T-cell (primary cell): ENCODE data around the gene NUB1. TPM values are rescaled to one million over a fixed set of nuclear protein-coding genes. Genes with fewer than 3 reads are reported as not detected.

ENCODE experiments used
- ATAC-seq, 4 experiments: fragments of 200-7000 bp in 3 of 4; fragments of 150-1000 bp in 1 of 4; cut with Tn5 transposase; replicated peaks in 1 of 4; 1 replicate in 3 of 4; 2 replicates in 1 of 4; pipeline ENCODE4 v1.10.0; 2021; ENCODE audit warnings: moderate library complexity in 3 of 4, mild to moderate bottlenecking in 2 of 4, moderate number of reproducible peaks in 1 of 4
- CTCF ChIA-PET, 2 donors: fragments of 300-600 bp; sonication (Branson Sonifier 250); formaldehyde crosslinking; loops; one replicate each; lab custom pipeline; 2022; ENCODE audit warnings: antibody characterized with exemption in 2 of 2; lab: Charles Lee
- POLR2A ChIA-PET, 2 donors: fragments of 300-600 bp; sonication (Branson Sonifier 250); formaldehyde crosslinking; loops; one replicate each; lab custom pipeline; 2022; ENCODE audit warnings: antibody characterized with exemption in 2 of 2; lab: Charles Lee
- DNase-seq, 35 experiments: peaks; one replicate each; pipeline versions ENCODE4 v3.0.0 to v3.0.0-alpha.2; 2013 to 2023
- H3K27ac ChIP-seq: one replicate; pipeline ENCODE4 v1.5.1; 2013; ENCODE audit warnings: low read length
- H3K27me3 ChIP-seq, 2 experiments: replicated peaks in 1 of 2; 1 replicate in 1 of 2; 2 replicates in 1 of 2; pipeline versions ENCODE4 v1.6.1 to v1.7.0; 2013; ENCODE audit warnings: low read length in 1 of 2, mixed read lengths in 1 of 2; ENCODE audit not compliant: control insufficient read depth in 2 of 2, insufficient read depth in 2 of 2; ENCODE audit errors: extremely low read depth in 1 of 2
- H3K36me3 ChIP-seq, 2 donors: 1 replicate in 1 of 2; 2 replicates in 1 of 2; pipeline versions ENCODE4 v1.6.1 to v1.7.0; 2013; ENCODE audit warnings: low read length in 1 of 2; ENCODE audit not compliant: control insufficient read depth in 2 of 2, insufficient read depth in 1 of 2; ENCODE audit errors: extremely low read depth in 1 of 2
- H3K4me1 ChIP-seq, 2 experiments: 1 replicate in 1 of 2; 2 replicates in 1 of 2; pipeline versions ENCODE4 v1.6.1 to v1.7.0; 2013; ENCODE audit warnings: low read length in 2 of 2, mixed read lengths in 1 of 2; ENCODE audit not compliant: insufficient read depth in 2 of 2, control insufficient read depth in 1 of 2; ENCODE audit errors: extremely low read depth in 1 of 2
- H3K4me3 ChIP-seq, 2 donors: 1 replicate in 1 of 2; 2 replicates in 1 of 2; pipeline versions ENCODE4 v1.5.1 to v1.7.0; 2013; ENCODE audit warnings: mild to moderate bottlenecking in 2 of 2, low read length in 1 of 2, moderate library complexity in 1 of 2; ENCODE audit not compliant: control insufficient read depth in 1 of 2; ENCODE audit errors: extremely low read depth in 1 of 2
- H3K9me3 ChIP-seq: 2 replicates; pipeline ENCODE4 v1.7.0; 2013
- H3K27ac Mint-ChIP-seq, 2 donors: one replicate each; pipeline ENCODE4 v1.8.0; 2020 to 2021; ENCODE audit warnings: mild to moderate bottlenecking in 2 of 2, mixed read lengths in 2 of 2
- H3K27me3 Mint-ChIP-seq, 2 donors: one replicate each; pipeline ENCODE4 v1.8.0; 2021 to 2022; ENCODE audit warnings: mixed read lengths in 2 of 2
- H3K36me3 Mint-ChIP-seq: one replicate; pipeline ENCODE4 v1.8.0; 2021; ENCODE audit warnings: mixed read lengths
- H3K4me1 Mint-ChIP-seq, 3 donors: one replicate each; pipeline ENCODE4 v1.8.0; 2020 to 2022; ENCODE audit warnings: mixed read lengths in 3 of 3, mild to moderate bottlenecking in 1 of 3
- H3K4me3 Mint-ChIP-seq, 3 donors: one replicate each; pipeline ENCODE4 v1.8.0; 2020 to 2022; ENCODE audit warnings: mild to moderate bottlenecking in 3 of 3, mixed read lengths in 3 of 3, moderate library complexity in 3 of 3
- H3K9me3 Mint-ChIP-seq, 3 donors: one replicate each; pipeline ENCODE4 v1.8.0; 2020 to 2022; ENCODE audit warnings: mixed read lengths in 3 of 3
- WGBS: methylation state at CpG from one replicate; pipeline ENCODE4 v1.1.5; 2013; ENCODE audit warnings: missing lambda C conversion rate; ENCODE audit not compliant: insufficient coverage; 5-methylcytosine and 5-hydroxymethylcytosine counted together
- total RNA-seq, 35 experiments: library from RNA in 6 of 35; stranded (reverse) in 6 of 35; fragments of 120-200 nt in 1 of 35; gene quantifications; one replicate each; pipeline versions ENCODE4 v1.2.1 to v1.2.4 and lab custom pipeline; 2013 to 2026

NUB1 gene
- total RNA-seq, 5 donors from 2014 or later (not counting 1 experiment from before 2014, with no cell fraction given), result 77.4 to 98.9 (median 87.7) TPM

- ATAC-seq, result peak in 1 of 4 experiments; percentile 42
- CTCF ChIA-PET, result interaction anchor here in 1 of 2 donors (0.7 kb wide), 1 partner anchor 197 kb away, joined by 3 read pairs; no protein-coding TSS in a partner anchor
- H3K4me3 ChIP-seq, result no peak overlapping the region
- DNase-seq, result peak in 3 of 35 experiments; percentile 5 to 30 (median 23)
- no peaks in the 10 kb centered on the region for H3K27me3 Mint-ChIP-seq
- POLR2A ChIA-PET, result interaction anchor here in 1 of 2 donors (0.7 kb wide), 1 partner anchor 29 kb away, joined by 3 read pairs; no protein-coding TSS in a partner anchor
- no peaks in the 10 kb centered on the region for H3K9me3 Mint-ChIP-seq
- no peak overlapping the region for H3K27ac ChIP-seq
- WGBS, result 78% methylated on average over 13 of the region's 14 CpGs
- peaks cover 0 to 2% of the 10 kb centered on the region in 2 donors for H3K36me3 ChIP-seq
- H3K36me3 Mint-ChIP-seq, result no peaks in the 10 kb centered on the region
- no peak overlapping the region for H3K4me3 Mint-ChIP-seq
- peak overlapping the region; percentile 16 to 45 for H3K27ac Mint-ChIP-seq
- H3K4me1 Mint-ChIP-seq, result peaks cover 10 to 61% (median 14%) of the 10 kb centered on the region in 3 donors
- no peaks in the 10 kb centered on the region for H3K9me3 ChIP-seq
- H3K4me1 ChIP-seq, result peaks cover 0 to 46% of the 10 kb centered on the region in 2 experiments
- peaks cover 0 to 6% of the 10 kb centered on the region in 2 experiments for H3K27me3 ChIP-seq
These were observed 59.2 kb downstream of the NUB1 start for GRCh38 chr7:151400626-151401315.

GRCh38 chr7:151402029-151402835 lies 60.6 kb downstream of the NUB1 start:
- no peaks in the 10 kb centered on the region for H3K36me3 Mint-ChIP-seq
- no peak for ATAC-seq
- H3K4me1 Mint-ChIP-seq, result peaks cover 9 to 59% (median 14%) of the 10 kb centered on the region in 3 donors
- no peak overlapping the region for H3K4me3 Mint-ChIP-seq
- H3K27ac Mint-ChIP-seq, result no peak overlapping the region
- no peak overlapping the region for H3K4me3 ChIP-seq
- CTCF ChIA-PET, result interaction anchor here in 1 of 2 donors (0.6 kb wide), 1 partner anchor 43 kb away, joined by 3 read pairs; no protein-coding TSS in a partner anchor
- no peak for DNase-seq
- H3K27ac ChIP-seq, result no peak overlapping the region
- POLR2A ChIA-PET, result interaction anchor here in 1 of 2 donors (0.5 kb wide), 1 partner anchor 25 kb away, joined by 7 read pairs; no protein-coding TSS in a partner anchor
- no peaks in the 10 kb centered on the region for H3K9me3 ChIP-seq
- no peaks in the 10 kb centered on the region for H3K9me3 Mint-ChIP-seq
- H3K4me1 ChIP-seq, result peaks cover 0 to 36% of the 10 kb centered on the region in 2 experiments
- H3K27me3 Mint-ChIP-seq, result no peaks in the 10 kb centered on the region
- WGBS, result 86% methylated on average over 10 of the region's 16 CpGs
- H3K36me3 ChIP-seq, result peaks cover 0 to 2% of the 10 kb centered on the region in 2 donors
- H3K27me3 ChIP-seq, result peaks cover 0 to 7% of the 10 kb centered on the region in 2 experiments

GRCh38 chr7:151403764-151404163 lies 62.2 kb downstream of the NUB1 start:
- peak overlapping the region; percentile 34 for H3K27ac ChIP-seq

GRCh38 chr7:151404216-151405011 lies 62.8 kb downstream of the NUB1 start:
- WGBS, result 91% methylated on average over 8 of the region's 18 CpGs
- no peaks in the 10 kb centered on the region for H3K36me3 Mint-ChIP-seq
- H3K4me3 ChIP-seq, result no peak overlapping the region
- H3K27me3 ChIP-seq, result peaks cover 2 to 19% of the 10 kb centered on the region in 2 experiments
- ATAC-seq (no peak), DNase-seq (peak in 1 of 35 experiments; percentile 24)
- H3K27ac Mint-ChIP-seq, result peak overlapping the region; percentile 39 to 81
- H3K27ac ChIP-seq, result peak overlapping the region; percentile 34
- H3K4me3 Mint-ChIP-seq, result no peak overlapping the region
- POLR2A ChIA-PET, result no interaction called here
- H3K9me3 Mint-ChIP-seq, result no peaks in the 10 kb centered on the region
- CTCF ChIA-PET, result no interaction called here
- H3K36me3 ChIP-seq, result no peaks in the 10 kb centered on the region
- H3K9me3 ChIP-seq, result no peaks in the 10 kb centered on the region
- peaks cover 0 to 5% of the 10 kb centered on the region in 2 donors for H3K27me3 Mint-ChIP-seq
- peaks cover 0 to 44% of the 10 kb centered on the region in 2 experiments for H3K4me1 ChIP-seq
- peaks cover 12 to 53% (median 16%) of the 10 kb centered on the region in 3 donors for H3K4me1 Mint-ChIP-seq

More at GRCh38 chr7:151403764-151404163, 62.2 kb downstream of the NUB1 start:
- ChIA-PET POLR2A (no interaction called here), CTCF (no interaction called here)
- H3K4me3 ChIP-seq, result no peak overlapping the region
- H3K36me3 ChIP-seq, result peaks cover 0 to under 1% of the 10 kb centered on the region in 2 donors
- H3K9me3 ChIP-seq, result no peaks in the 10 kb centered on the region
- no peaks in the 10 kb centered on the region for H3K9me3 Mint-ChIP-seq
- H3K4me1 Mint-ChIP-seq, result peaks cover 11 to 51% (median 14%) of the 10 kb centered on the region in 3 donors
- ATAC-seq (no peak), DNase-seq (no peak)
- H3K27me3 Mint-ChIP-seq, result peaks cover 0 to 3% of the 10 kb centered on the region in 2 donors
- no peaks in the 10 kb centered on the region for H3K36me3 Mint-ChIP-seq
- H3K27me3 ChIP-seq, result peaks cover 2 to 14% of the 10 kb centered on the region in 2 experiments
- H3K27ac Mint-ChIP-seq, result peak overlapping the region; percentile 5 to 81
- no peak overlapping the region for H3K4me3 Mint-ChIP-seq
- H3K4me1 ChIP-seq, result peaks cover 0 to 41% of the 10 kb centered on the region in 2 experiments
- WGBS, result 93% methylated on average over 7 of the region's 9 CpGs

DNA sequence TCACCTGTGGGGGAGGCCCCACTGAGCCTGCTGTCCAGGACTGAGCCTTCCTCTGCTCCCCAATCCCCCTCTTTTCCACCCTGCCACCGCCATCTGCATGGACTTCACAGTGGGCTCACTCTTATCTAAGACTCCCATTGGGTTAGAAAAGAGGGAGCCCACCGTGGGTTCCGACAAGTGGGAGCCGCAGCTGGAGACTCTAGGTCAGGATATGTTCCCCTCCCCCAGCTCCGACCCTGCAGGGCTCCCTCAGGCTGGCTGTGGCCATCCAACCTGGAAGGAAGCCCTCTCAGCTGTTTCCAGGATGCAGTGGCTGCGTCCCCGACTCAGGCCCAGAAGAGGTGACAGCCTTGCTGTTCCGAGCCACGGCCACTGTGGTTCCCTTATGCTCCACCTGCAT lies 63.4 kb downstream of the NUB1 start:
- Mint-ChIP-seq H3K9me3 (no peaks in the 10 kb centered on the region), H3K4me3 (no peak overlapping the region), H3K4me1 (peaks cover 12 to 53% (median 16%) of the 10 kb centered on the region in 3 donors), H3K27me3 (peaks cover 0 to 5% of the 10 kb centered on the region in 2 donors), H3K36me3 (no peaks in the 10 kb centered on the region), H3K27ac (peak overlapping the region; percentile 39 to 43)
- WGBS, result 91% methylated on average over 8 of the region's 9 CpGs
- Histone ChIP-seq H3K4me1 (peaks cover 0 to 46% of the 10 kb centered on the region in 2 experiments), H3K4me3 (no peak overlapping the region), H3K9me3 (no peaks in the 10 kb centered on the region), H3K27ac (no peak overlapping the region), H3K36me3 (no peaks in the 10 kb centered on the region), H3K27me3 (peaks cover 2 to 24% of the 10 kb centered on the region in 2 experiments)
- ATAC-seq (no peak), DNase-seq (no peak)
- ChIA-PET CTCF (interaction anchor here in 1 of 2 donors (0.5 kb wide), 1 partner anchor 83 kb away, joined by 3 read pairs; no protein-coding TSS in a partner anchor), POLR2A (no interaction called here)
